ENCODE data around the gene PDE8B.

The PDE8B gene

GRCh38 chr5:77295863-77296378 lies 85.4 kb downstream of the PDE8B start:
- no peak for DNase-seq

GRCh38 chr5:77298146-77298545 lies 87.7 kb downstream of the PDE8B start:
- DNase-seq = no peak

- no peak for DNase-seq
Observed at GRCh38 chr5:77300451-77300850, 90.0 kb downstream of the PDE8B start.

- no peak for DNase-seq
Observed at GRCh38 chr5:77301447-77301883, 91.0 kb downstream of the PDE8B start.

- no peak for DNase-seq
Observed at GRCh38 chr5:77302247-77302646, 91.8 kb downstream of the PDE8B start.

GRCh38 chr5:77302653-77303052 lies 92.2 kb downstream of the PDE8B start:
- no peak for DNase-seq

GRCh38 chr5:77304388-77304787 lies 93.9 kb downstream of the PDE8B start:
- DNase-seq = no peak

GRCh38 chr5:77305222-77305846 lies 94.9 kb downstream of the PDE8B start:
- no peak for DNase-seq

GRCh38 chr5:77305956-77306355 lies 95.5 kb downstream of the PDE8B start:
- DNase-seq = no peak

- no peak for DNase-seq
Observed at GRCh38 chr5:77306531-77306930, 96.1 kb downstream of the PDE8B start.

- DNase-seq = no peak
Observed at GRCh38 chr5:77308154-77308960, 97.9 kb downstream of the PDE8B start.

GRCh38 chr5:77309140-77309539 lies 98.7 kb downstream of the PDE8B start:
- no peak for DNase-seq

- DNase-seq = no peak
Observed at GRCh38 chr5:77310494-77311213, 100.2 kb downstream of the PDE8B start.

- no peak for DNase-seq
Observed at GRCh38 chr5:77311214-77311571, 100.7 kb downstream of the PDE8B start.

GRCh38 chr5:77312413-77312812 lies 101.9 kb downstream of the PDE8B start:
- no peak for DNase-seq

- no peak for DNase-seq
Observed at GRCh38 chr5:77316871-77317661, 106.6 kb downstream of the PDE8B start.

- DNase-seq = no peak
Observed at GRCh38 chr5:77318060-77318459, 107.6 kb downstream of the PDE8B start.

- no peak for DNase-seq
Observed at GRCh38 chr5:77319117-77319804, 108.8 kb downstream of the PDE8B start.

- no peak for DNase-seq
Observed at GRCh38 chr5:77321793-77322394, 111.4 kb downstream of the PDE8B start.

- peak; percentile 19 for DNase-seq
Observed at GRCh38 chr5:77322406-77322805, 111.9 kb downstream of the PDE8B start.

- no peak for DNase-seq
Observed at GRCh38 chr5:77325921-77326541, 115.6 kb downstream of the PDE8B start.
